ENCODE data around the gene AK4.
"Not testable (repeated sequence)": the region's sequence is repeated elsewhere in the genome, so short reads cannot be mapped to it uniquely, and the experiment has no call there.

Gene AK4

DNA sequence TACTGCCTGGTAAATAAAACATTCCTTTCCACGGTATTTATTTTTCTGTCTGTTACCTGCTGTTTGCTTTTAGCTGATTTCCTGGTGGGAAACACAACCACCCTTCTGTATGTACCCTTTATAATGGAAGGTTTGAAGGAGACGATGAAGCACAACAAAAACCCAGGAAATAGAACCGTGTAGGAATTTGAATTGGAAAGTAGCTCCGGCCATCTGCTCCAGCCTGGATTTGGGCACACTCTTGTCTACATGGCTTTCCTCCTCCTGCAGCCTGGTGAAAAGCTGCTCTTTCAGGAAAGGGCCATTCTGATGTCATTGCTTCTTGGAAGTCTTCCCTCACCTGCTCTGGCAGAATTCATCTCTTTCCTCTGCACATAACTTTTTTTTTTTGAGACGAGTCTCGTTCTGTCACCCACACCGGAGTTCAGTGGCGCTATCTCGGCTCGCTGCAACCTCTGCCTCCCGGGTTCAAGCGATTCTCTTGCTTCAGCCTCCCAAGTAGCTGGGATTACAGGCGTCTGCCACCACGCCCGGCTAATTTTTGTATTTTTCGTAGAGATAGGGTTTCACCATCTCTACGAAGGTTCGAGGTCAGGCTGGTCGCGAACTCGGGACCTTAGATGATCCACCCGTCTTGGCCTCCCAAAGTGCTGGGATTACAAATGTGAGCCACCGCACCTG is 2.7 kb downstream of the AK4 start:
- no peak for DNase-seq

DNA sequence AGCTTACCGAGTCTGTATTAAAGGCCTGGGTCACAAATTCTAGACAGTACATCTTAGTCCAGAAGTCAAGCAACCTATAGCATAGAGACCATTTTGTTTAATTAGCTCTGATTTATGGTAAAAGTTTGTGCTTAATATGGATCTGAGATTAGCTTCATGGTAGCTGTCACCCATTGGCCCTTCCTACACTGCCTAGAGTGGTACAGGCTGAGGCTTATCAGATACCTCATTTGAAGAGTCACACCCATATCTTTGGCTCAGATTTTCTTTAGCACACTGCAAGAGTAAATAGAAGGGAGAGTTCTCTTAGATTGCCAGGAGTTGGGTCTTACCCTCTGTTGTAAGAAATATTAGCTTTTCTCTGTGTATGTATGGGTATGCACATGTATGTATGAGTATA is 3.6 kb downstream of the AK4 start:
- DNase-seq, result no peak

DNA sequence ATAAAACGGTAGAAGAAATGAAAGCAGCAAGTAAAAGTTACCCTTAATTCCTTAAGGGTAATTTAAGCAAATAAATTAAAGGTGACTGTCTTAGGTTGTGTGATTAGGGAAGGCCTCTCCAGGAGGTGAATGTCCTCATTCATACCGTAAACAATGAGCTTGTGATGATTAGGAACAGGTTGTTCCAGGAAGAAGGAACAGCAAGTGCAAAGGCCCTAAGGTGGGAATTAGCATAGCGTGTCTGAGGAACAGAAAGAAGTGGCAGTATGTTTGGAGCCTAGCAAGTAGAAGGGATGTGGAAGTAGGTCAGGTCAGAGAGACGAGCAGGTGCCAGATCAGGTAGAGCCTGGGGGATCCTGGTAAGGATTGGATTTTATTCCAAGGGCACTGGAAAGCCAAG is 5.6 kb downstream of the AK4 start:
- no peak for DNase-seq

DNA sequence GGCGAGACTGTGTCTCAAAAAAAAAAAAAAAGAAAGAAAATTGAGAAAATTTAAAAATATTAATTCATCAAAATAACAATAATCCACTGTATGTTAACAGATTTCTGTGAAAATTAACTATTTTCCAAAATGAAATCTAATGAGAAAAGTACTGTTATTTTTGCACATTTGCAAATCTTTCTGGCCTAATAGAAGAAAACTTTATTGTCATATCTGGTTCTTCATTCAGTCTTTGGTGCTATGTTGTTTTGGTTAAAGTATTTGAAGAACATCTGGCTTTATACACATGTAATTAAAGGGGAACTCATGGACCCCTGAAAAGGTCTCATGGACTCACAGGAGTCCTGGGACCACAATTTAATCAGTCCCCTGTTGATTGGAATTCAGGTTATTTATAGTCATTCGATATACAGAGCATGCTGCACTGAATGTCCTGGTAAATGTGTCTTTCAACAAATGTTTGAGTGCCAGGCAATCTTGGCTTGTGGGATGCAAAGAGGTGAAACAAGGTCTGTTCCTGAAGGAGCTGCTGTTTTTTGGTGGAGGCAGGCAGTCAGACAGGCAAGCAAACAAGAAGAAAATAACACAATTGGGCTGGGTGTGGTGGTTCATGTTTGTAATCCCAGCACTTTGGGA is 9.0 kb downstream of the AK4 start:
- no peak for DNase-seq

GRCh38 chr1:65157546-65157941 is 9.5 kb downstream of the AK4 start:
- no peak for DNase-seq

GRCh38 chr1:65159291-65159688 is 11.3 kb downstream of the AK4 start:
- DNase-seq, result not testable (repeated sequence)

- DNase-seq, result no peak
These were observed 12.0 kb downstream of the AK4 start for GRCh38 chr1:65159801-65160523.

DNA sequence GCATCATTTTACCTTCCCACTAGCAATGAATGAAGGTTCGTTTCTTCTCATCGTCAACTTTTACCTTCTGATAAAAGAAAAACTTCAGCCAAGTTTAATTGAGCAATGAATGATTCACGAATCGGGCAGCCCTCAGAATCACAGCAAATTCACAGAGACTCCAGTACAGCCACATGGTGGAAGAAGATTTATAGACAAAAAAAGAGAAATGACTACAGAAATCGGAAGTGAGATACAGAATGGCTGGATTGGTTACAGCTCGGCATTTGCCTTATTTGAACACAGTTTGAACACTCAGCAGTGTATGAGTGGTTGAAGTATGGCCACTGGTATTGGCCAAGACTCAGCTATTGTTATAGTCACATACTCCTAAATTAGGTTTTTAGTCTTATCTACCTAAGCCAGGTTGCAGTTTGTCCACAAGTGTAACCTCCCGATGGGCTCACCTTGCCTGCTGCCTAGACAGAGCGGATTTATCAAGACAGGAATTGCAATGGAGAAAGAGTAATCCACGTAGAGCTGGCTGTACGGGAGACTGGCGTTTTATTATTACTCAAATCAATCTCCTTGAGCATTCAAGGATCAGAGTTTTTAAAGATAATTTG is 15.3 kb downstream of the AK4 start:
- no peak for DNase-seq

DNA sequence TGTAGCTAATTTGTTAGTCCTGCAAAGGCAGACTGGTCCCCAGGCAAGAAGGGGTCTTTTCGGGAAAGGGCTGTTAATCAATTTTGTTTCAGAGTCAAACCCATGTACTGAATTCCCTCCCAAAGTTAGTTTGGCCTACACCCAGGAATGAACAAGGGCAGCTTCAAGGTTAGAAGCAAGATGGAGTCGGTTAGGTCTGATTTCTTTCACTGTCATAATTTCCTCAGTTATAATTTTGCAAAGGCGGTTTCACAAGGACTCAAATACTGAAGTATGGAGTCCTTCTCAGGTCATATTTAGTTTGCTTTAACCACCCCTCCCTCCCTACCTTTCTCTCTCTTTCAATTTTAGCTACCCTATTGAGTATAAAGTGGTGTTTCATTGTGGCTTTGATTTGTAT is 16.1 kb downstream of the AK4 start:
- not testable (repeated sequence) for DNase-seq

GRCh38 chr1:65164633-65165032 is 16.6 kb downstream of the AK4 start:
- no peak for DNase-seq

DNA sequence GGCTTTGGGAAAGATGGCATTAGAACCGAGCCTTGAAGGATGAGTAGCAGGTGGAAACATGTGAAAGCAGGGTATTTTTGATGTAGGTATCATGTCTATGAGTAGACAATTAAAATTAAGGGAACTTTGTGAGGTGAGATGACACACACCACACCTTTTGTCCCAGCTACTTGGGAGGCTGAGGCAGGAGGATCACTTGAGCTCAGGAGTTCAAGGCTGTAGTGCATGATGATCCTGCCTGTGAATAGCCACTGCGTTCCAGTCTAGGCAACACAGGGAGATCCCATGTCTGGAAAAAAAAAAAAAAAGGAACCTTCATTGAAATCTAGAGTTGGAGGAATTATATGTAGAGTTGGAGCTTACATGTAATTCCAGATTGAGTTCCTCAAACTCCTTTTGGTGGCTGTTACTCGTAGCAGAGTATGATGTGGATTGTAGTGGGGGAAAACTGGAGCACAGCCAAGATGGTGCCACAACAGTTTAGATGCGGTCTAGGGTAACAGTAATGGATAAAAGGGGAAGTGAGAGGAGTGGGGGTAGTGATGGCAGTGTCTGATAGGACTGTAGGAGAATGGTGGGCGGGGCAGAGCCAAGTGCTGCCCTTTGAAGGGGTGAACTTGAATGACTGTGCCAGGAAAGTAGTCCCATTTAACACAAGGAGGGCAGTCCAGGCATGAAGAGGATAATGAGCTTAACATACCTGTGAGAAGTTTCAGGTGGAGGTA is 17.4 kb downstream of the AK4 start:
- no peak for DNase-seq

GRCh38 chr1:65166572-65167305 is 18.7 kb downstream of the AK4 start:
- DNase-seq, result no peak

DNA sequence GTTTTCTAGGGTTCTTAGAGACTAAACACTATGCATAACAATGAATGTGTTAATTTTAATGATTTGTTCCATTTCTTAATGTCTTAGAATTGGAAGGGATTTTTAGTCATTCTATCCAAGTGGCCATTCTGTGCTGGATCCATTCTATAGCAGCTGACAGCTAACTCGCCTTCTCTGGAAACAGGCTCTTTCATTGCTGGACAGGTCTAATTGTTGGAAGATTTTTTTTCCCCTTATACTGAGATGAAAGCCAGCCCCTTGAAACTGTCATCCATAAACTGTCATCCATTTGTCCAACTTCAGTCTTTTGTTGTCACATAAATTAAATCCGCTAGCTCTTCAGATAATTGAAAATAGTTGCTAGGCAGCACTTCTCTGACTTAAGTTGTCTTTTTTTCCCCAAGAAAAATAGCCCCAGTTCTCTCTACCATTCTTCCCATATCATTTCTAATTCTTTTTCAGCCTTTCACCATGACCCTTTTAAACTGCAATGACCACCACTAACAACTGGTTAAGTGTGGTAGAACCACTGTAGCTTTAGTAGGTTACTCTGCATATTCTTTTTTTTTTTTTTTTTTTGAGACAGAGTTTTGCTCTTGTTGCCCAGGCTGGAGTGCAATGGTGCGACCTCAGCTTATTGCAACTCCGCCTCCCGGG is 19.7 kb downstream of the AK4 start:
- no peak for DNase-seq

- DNase-seq, result no peak
These were observed 20.9 kb downstream of the AK4 start for GRCh38 chr1:65168867-65169266.

GRCh38 chr1:65170511-65171142 is 22.6 kb downstream of the AK4 start:
- DNase-seq, result no peak

DNA sequence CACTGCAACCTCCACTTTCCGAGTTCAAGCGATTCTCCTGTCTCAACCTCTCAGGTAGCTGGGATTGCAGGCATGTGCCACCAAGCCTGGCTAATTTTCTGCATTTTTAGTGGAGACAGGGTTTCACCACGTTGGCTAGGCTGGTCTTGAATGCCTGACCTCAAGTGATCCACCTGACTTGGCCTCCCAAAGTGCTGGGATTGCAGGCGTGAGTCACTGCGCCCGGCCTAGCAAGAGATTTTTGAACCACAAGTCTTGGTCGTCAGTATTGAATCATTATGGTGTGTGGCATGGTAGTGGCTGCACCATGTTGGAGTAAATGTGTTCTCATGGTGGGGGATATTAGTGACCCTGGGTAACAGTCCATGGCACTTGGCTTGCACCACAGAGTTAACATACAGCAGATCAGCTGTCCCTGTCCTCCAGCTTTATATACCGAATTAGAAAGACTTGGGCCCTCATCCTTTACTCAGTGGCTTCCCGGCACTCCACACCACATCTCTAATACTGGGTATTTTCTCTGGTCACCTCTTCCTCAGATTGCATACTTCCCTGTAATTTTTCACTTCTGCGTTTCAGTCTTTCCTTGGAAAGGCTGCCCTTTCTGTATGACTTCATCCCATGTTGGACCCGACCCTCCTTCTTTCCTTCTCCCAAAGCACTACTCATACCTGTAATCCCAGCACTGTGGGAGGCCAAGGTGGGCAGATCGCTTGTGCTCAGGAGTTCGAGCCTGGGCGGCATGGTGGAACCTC is 25.1 kb downstream of the AK4 start:
- no peak for DNase-seq

GRCh38 chr1:65174585-65174984 is 26.6 kb downstream of the AK4 start:
- DNase-seq, result no peak

- no peak for DNase-seq
These were observed 27.4 kb downstream of the AK4 start for GRCh38 chr1:65175171-65176055.

DNA sequence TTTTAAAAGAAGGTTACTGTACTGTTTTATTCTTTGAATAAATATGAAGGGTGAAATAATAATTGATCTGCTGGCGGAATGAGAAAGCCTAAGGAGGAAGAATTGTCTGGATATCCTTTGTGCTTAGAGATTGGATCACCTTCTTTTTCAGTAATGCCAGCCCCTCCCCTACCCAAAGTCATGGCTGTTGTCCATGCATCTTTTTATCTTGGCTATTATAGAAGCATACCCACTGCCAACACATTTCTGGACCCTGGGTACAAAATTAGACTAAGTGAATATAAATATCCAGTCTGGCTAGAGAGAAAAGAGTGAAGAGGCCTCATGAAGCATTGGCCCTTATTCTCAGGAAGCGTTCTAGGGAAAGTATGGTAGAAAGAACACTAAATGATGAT is 28.1 kb downstream of the AK4 start:
- no peak for DNase-seq
